Duodenal mucosa (tissue), 2 donors: ENCODE results near the gene ANTXR1.

Source experiments
- H3K27ac ChIP-seq: one replicate; pipeline ENCODE4 v1.7.0; 2013; ENCODE audit warnings: low read depth, low read length
- H3K27me3 ChIP-seq, 2 donors: one replicate each; pipeline ENCODE4 v1.7.0; 2013; ENCODE audit warnings: low read length in 2 of 2, control low read depth in 1 of 2; ENCODE audit not compliant: insufficient read depth in 2 of 2, control insufficient read depth in 1 of 2
- H3K36me3 ChIP-seq, 2 donors: one replicate each; pipeline ENCODE4 v1.7.0; 2013; ENCODE audit warnings: low read length in 2 of 2, control low read depth in 1 of 2; ENCODE audit not compliant: insufficient read depth in 2 of 2, control insufficient read depth in 1 of 2
- H3K4me1 ChIP-seq, 2 donors: one replicate each; pipeline ENCODE4 v1.7.0; 2013; ENCODE audit warnings: low read length in 2 of 2, control low read depth in 1 of 2; ENCODE audit not compliant: insufficient read depth in 2 of 2, control insufficient read depth in 1 of 2
- H3K4me3 ChIP-seq, 2 donors: one replicate each; pipeline ENCODE4 v1.7.0; 2013; ENCODE audit warnings: low read length in 2 of 2, low read depth in 1 of 2
- H3K9ac ChIP-seq, 2 donors: one replicate each; pipeline ENCODE4 v1.7.0; 2013; ENCODE audit warnings: low read length in 2 of 2, low read depth in 1 of 2
- H3K9me3 ChIP-seq, 2 donors: one replicate each; pipeline ENCODE4 v1.7.0; 2013; ENCODE audit warnings: low read length in 2 of 2, control low read depth in 1 of 2; ENCODE audit not compliant: control insufficient read depth in 1 of 2

ANTXR1 gene

GRCh38 chr2:69237070-69237670, 224.2 kb downstream of the ANTXR1 start:
- no peaks in the 10 kb centered on the region for H3K4me1 ChIP-seq
- H3K9ac ChIP-seq: no peak overlapping the region
- H3K9me3 ChIP-seq: no peaks in the 10 kb centered on the region
- no peaks in the 10 kb centered on the region for H3K36me3 ChIP-seq
- H3K27me3 ChIP-seq: no peaks in the 10 kb centered on the region
- H3K27ac ChIP-seq: no peak overlapping the region
- H3K4me3 ChIP-seq: no peak overlapping the region

GRCh38 chr2:69238449-69239031, 225.6 kb downstream of the ANTXR1 start:
- Histone ChIP-seq H3K9ac (no peak overlapping the region), H3K36me3 (no peaks in the 10 kb centered on the region), H3K9me3 (no peaks in the 10 kb centered on the region), H3K4me3 (no peak overlapping the region), H3K27me3 (peaks cover 0 to 2% of the 10 kb centered on the region in 2 donors), H3K27ac (no peak overlapping the region), H3K4me1 (no peaks in the 10 kb centered on the region)

DNA sequence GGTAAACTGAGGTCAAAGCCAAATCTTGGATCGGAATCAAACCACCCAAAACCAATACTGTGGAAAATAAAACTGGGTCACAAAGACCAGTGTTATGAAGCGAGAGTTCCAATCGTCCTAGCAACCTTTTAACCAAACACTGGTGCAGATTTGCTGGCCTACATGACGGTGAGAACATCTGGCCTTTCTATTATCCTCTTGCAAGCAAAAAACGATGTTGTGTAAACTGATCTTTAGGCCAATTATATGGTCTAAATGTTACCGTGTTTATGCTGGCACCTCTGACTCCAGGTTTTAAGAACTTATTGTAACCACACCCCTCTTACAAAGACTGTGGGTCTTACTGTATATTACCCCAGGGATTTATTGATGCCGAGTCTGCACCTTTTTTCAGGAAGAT, 228.1 kb downstream of the ANTXR1 start:
- no peaks in the 10 kb centered on the region for H3K4me1 ChIP-seq
- H3K9me3 ChIP-seq: no peaks in the 10 kb centered on the region
- H3K4me3 ChIP-seq: no peak overlapping the region
- H3K27me3 ChIP-seq: peaks cover 0 to 2% of the 10 kb centered on the region in 2 donors
- H3K9ac ChIP-seq: no peak overlapping the region
- no peaks in the 10 kb centered on the region for H3K36me3 ChIP-seq
- no peak overlapping the region for H3K27ac ChIP-seq

DNA sequence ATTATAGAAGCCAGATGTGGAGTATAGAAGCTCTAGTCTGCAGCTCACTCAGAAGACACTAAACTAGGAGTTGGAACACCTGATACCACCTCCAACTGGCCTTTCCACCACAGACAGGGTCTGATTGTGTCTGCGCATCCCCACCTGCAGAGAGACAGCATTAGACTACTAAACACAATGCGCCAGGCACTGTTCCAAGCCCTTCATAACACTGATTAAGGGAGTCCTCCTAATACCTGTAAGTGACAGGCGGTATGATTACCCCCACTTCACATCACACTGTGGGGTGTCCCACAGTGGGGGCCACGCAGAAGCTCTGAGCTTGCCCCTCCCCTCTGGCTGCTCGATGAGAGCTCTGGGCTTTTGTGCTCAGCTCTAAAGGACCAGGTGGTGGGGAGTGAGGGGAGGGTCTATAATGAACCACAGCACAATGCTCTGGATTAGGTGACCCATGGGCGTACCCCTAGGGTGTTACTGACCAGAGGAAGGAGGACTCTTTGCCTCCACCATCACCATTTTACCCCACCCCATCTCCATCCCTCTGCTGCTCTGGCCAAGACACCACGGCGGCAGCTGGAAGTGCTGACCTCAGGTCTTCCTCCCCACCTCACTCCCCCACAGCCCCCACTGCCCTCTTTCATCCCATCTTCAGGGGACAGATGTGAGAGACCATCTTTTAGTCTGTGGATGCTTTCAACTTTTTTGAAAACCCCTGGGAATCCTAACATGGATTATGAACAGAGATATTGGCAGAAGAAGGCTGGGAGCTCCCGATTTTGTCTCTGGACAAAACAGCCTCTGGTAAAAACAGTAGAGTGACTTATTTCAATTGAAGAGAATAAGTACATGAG, 228.9 kb downstream of the ANTXR1 start:
- no peaks in the 10 kb centered on the region for H3K36me3 ChIP-seq
- no peak overlapping the region for H3K9ac ChIP-seq
- peaks cover 0 to 2% of the 10 kb centered on the region in 2 donors for H3K27me3 ChIP-seq
- no peak overlapping the region for H3K27ac ChIP-seq
- H3K4me1 ChIP-seq: no peaks in the 10 kb centered on the region
- H3K9me3 ChIP-seq: no peaks in the 10 kb centered on the region
- H3K4me3 ChIP-seq: no peak overlapping the region

- Histone ChIP-seq H3K9ac (no peak overlapping the region), H3K4me1 (no peaks in the 10 kb centered on the region), H3K9me3 (no peaks in the 10 kb centered on the region), H3K4me3 (no peak overlapping the region), H3K36me3 (no peaks in the 10 kb centered on the region), H3K27ac (no peak overlapping the region), H3K27me3 (peaks cover 0 to 2% of the 10 kb centered on the region in 2 donors)
Measured at GRCh38 chr2:69242651-69243051, 229.7 kb downstream of the ANTXR1 start.

GRCh38 chr2:69243652-69244051, 230.7 kb downstream of the ANTXR1 start:
- Histone ChIP-seq H3K27me3 (peaks cover 0 to 2% of the 10 kb centered on the region in 2 donors), H3K4me3 (no peak overlapping the region)

GRCh38 chr2:69244882-69245281, 231.9 kb downstream of the ANTXR1 start:
- Histone ChIP-seq H3K36me3 (no peaks in the 10 kb centered on the region), H3K4me3 (no peak overlapping the region), H3K9me3 (no peaks in the 10 kb centered on the region), H3K9ac (no peak overlapping the region), H3K27me3 (peaks cover 0 to 2% of the 10 kb centered on the region in 2 donors), H3K27ac (no peak overlapping the region), H3K4me1 (no peaks in the 10 kb centered on the region)

More at GRCh38 chr2:69243652-69244051, 230.7 kb downstream of the ANTXR1 start:
- no peaks in the 10 kb centered on the region for H3K9me3 ChIP-seq
- no peaks in the 10 kb centered on the region for H3K36me3 ChIP-seq
- no peak overlapping the region for H3K9ac ChIP-seq
- no peak overlapping the region for H3K27ac ChIP-seq
- no peaks in the 10 kb centered on the region for H3K4me1 ChIP-seq

GRCh38 chr2:69247583-69247982, 234.6 kb downstream of the ANTXR1 start:
- H3K4me1 ChIP-seq: no peaks in the 10 kb centered on the region
- no peaks in the 10 kb centered on the region for H3K9me3 ChIP-seq
- no peak overlapping the region for H3K4me3 ChIP-seq
- no peak overlapping the region for H3K27ac ChIP-seq
- H3K27me3 ChIP-seq: peaks cover 2 to 4% of the 10 kb centered on the region in 2 donors
- no peaks in the 10 kb centered on the region for H3K36me3 ChIP-seq
- H3K9ac ChIP-seq: no peak overlapping the region

- Histone ChIP-seq H3K36me3 (no peaks in the 10 kb centered on the region), H3K4me1 (no peaks in the 10 kb centered on the region), H3K9me3 (no peaks in the 10 kb centered on the region), H3K4me3 (no peak overlapping the region), H3K27me3 (peaks cover 0 to 4% of the 10 kb centered on the region in 2 donors), H3K9ac (no peak overlapping the region), H3K27ac (no peak overlapping the region)
Measured at GRCh38 chr2:69248232-69248631, 235.3 kb downstream of the ANTXR1 start.

DNA sequence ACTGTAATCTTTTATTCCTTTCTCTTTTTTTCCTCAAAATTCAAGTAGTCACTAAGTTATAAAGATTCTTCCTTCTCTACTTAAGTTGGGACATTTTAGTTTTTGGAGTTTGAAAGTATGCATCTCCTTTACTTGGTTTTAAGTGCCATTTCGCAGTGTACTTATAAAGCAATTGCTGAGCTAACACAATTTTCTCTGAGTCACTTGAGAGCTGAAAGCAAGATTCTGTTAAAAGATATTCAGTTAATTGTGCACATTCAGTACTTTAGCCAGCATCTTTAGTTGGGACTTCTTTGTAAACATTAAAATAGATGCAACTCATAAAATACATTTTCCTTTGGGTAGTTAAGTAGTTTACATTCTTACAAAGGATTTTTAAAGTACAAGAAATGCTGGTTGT, 238.0 kb downstream of the ANTXR1 start:
- Histone ChIP-seq H3K9ac (no peak overlapping the region), H3K27me3 (peaks cover 0 to 4% of the 10 kb centered on the region in 2 donors), H3K27ac (no peak overlapping the region), H3K36me3 (no peaks in the 10 kb centered on the region), H3K9me3 (no peaks in the 10 kb centered on the region), H3K4me3 (no peak overlapping the region), H3K4me1 (no peaks in the 10 kb centered on the region)
